AG09309 (cell line): Measurements from ENCODE around the gene NRROS.

Source experiments
- DNase-seq: peaks from one replicate; pipeline ENCODE4 v3.0.0-alpha.2; 2010; ENCODE audit warnings: low read depth
- H3K4me3 ChIP-seq: 2 replicates; pipeline ENCODE4 v1.5.1; 2011; ENCODE audit warnings: mild to moderate bottlenecking, low read depth, low read length, moderate library complexity; ENCODE audit not compliant: control insufficient read depth
- CTCF ChIP-seq: IDR thresholded peaks from 2 replicates; pipeline ENCODE4 v1.5.1; 2011; ENCODE audit warnings: mild to moderate bottlenecking, low read depth, low read length, inconsistent platforms; ENCODE audit not compliant: insufficient read depth, control insufficient read depth; ENCODE audit errors: missing control alignments

The NRROS gene

GRCh38 chr3:196639483-196640296 lies at the start of gene NRROS:
Gene NRROS, plus strand, starts transcription at chr3:196639694. Its CDS starts 14,846 bp downstream, at chr3:196654540.
- TF ChIP-seq CTCF, result no peak
- no peak for DNase-seq
- H3K4me3 ChIP-seq, result peak within 1 kb of the TSS; percentile 36

- H3K4me3 ChIP-seq, result no peak overlapping the region
- DNase-seq, result no peak
- no peak for TF ChIP-seq CTCF
Observed at GRCh38 chr3:196590279-196590678, 49.2 kb upstream of the NRROS start.

- DNase-seq, result no peak
- no peak overlapping the region for H3K4me3 ChIP-seq
- TF ChIP-seq CTCF, result no peak
Observed at GRCh38 chr3:196596355-196596754, 43.1 kb upstream of the NRROS start.

GRCh38 chr3:196597971-196598733 lies 41.3 kb upstream of the NRROS start:
- DNase-seq, result peak; percentile 18
- peak overlapping the region; percentile 27 for H3K4me3 ChIP-seq

GRCh38 chr3:196599734-196600128 lies 39.8 kb upstream of the NRROS start:
- no peak for DNase-seq
- no peak for TF ChIP-seq CTCF
- no peak overlapping the region for H3K4me3 ChIP-seq

GRCh38 chr3:196600359-196600758 lies 39.1 kb upstream of the NRROS start:
- no peak for DNase-seq
- H3K4me3 ChIP-seq, result no peak overlapping the region
- no peak for TF ChIP-seq CTCF

- no peak for DNase-seq
- TF ChIP-seq CTCF, result no peak
- no peak overlapping the region for H3K4me3 ChIP-seq
Observed at GRCh38 chr3:196602673-196603072, 36.8 kb upstream of the NRROS start.
